Adipocyte (in vitro differentiated cells): ENCODE data around the gene EMC10.

Experiments
- DNase-seq: peaks from one replicate; pipeline ENCODE4 v3.0.0-alpha.2; 2015; ENCODE audit warnings: low read depth
- H3K27me3 ChIP-seq: replicated peaks from 2 replicates; pipeline ENCODE4 v1.7.0; 2013; ENCODE audit warnings: mild to moderate bottlenecking, low read length, moderate library complexity; ENCODE audit not compliant: control insufficient read depth, insufficient read depth
- H3K36me3 ChIP-seq: 2 replicates; pipeline ENCODE4 v1.7.0; 2013; ENCODE audit warnings: low read length, mild to moderate bottlenecking, moderate library complexity; ENCODE audit not compliant: control insufficient read depth, insufficient read depth, severe bottlenecking
- H3K4me1 ChIP-seq: 2 replicates; pipeline ENCODE4 v1.7.0; 2013; ENCODE audit warnings: mild to moderate bottlenecking, low read length, moderate library complexity; ENCODE audit not compliant: control insufficient read depth, insufficient read depth
- H3K4me3 ChIP-seq: 2 replicates; pipeline ENCODE4 v1.7.0; 2013; ENCODE audit warnings: mild to moderate bottlenecking, low read length, moderate library complexity
- H3K9ac ChIP-seq: 2 replicates; pipeline ENCODE4 v1.7.0; 2013; ENCODE audit warnings: mild to moderate bottlenecking, low read length, moderate library complexity
- H3K9me3 ChIP-seq: 2 replicates; pipeline ENCODE4 v1.7.0; 2013; ENCODE audit warnings: mild to moderate bottlenecking, low read length, moderate library complexity; ENCODE audit not compliant: control insufficient read depth

The EMC10 gene

DNA sequence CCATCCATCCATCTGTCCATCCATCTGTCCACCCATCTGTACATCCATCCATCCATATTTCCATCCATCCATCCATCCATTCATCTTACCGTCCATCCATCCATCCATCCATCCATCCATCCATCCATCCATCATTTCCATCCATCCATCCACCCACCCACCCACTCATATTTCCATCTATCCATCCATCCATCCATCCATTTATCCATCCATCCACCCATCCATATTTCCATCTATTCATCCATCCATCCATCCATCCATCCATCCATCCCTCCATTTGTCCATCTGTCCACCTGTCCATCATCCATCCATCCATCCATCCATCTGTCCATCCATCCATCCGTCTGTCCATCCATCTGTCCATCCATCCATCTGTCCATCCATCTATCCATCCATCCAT, 20.3 kb upstream of the EMC10 start:
- Histone ChIP-seq H3K36me3 (no peaks in the 10 kb centered on the region), H3K27me3 (peaks cover 26% of the 10 kb centered on the region), H3K4me3 (no peak overlapping the region), H3K4me1 (no peaks in the 10 kb centered on the region), H3K9ac (no peak overlapping the region), H3K9me3 (no peaks in the 10 kb centered on the region)
- no peak for DNase-seq

DNA sequence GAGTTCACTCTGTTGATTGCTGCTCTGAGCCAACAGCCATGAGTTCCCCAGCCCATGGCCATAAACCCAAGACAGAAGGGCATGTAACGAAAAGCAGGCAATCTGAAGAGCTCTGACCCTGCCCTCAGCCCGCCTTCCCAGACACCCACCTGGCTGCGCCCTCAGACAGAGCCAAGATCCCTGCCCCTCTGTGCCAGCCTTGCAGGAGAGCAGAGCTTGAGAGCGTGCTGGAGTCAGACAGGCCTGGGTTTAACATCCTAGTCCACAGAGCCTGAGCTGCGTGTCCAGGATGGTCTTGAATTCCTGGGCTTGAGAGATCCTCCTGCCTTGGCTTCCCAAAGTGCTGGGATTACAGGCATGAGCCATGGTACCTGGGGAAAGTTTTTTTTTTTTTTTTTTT, 19.0 kb upstream of the EMC10 start:
- H3K27me3 ChIP-seq, result peaks cover 20% of the 10 kb centered on the region
- H3K4me1 ChIP-seq, result no peaks in the 10 kb centered on the region
- H3K9ac ChIP-seq, result no peak overlapping the region

DNA sequence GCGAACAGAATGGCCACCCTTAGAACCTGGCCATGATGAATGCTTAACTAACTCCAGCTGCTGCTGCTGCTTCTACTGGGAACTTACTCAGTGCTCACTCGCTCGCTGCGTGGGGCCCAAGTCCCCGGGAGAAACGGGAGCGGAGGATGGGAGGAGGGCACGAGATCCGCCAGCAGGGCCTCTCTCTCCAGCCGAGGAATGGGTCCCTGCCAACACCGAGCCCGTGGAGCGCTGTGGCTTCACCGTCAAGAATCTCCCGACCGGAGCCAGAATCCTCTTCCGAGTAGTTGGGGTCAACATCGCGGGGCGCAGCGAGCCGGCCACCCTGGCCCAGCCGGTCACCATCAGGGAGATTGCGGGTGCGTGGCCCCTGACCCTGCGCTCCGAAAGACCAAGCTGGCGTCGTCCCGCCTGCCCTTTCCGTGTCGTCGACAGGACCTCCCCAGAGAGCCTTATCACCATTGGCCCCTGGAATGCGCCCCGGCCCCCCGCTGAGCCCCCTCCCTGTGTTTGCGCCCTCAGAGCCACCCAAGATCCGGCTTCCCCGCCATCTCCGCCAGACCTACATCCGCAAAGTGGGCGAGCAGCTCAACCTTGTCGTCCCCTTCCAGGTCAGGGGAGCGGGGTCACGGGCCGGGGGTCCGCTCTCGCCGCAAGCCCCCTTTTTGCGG, 17.8 kb upstream of the EMC10 start:
- Histone ChIP-seq H3K27me3 (peaks cover 16% of the 10 kb centered on the region), H3K9me3 (no peaks in the 10 kb centered on the region), H3K36me3 (no peaks in the 10 kb centered on the region), H3K4me1 (no peaks in the 10 kb centered on the region), H3K9ac (no peak overlapping the region), H3K4me3 (no peak overlapping the region)
- DNase-seq, result no peak

More for the DNA sequence above, 19.0 kb upstream of the EMC10 start:
- Histone ChIP-seq H3K4me3 (no peak overlapping the region), H3K36me3 (no peaks in the 10 kb centered on the region), H3K9me3 (no peaks in the 10 kb centered on the region)
- no peak for DNase-seq

DNA sequence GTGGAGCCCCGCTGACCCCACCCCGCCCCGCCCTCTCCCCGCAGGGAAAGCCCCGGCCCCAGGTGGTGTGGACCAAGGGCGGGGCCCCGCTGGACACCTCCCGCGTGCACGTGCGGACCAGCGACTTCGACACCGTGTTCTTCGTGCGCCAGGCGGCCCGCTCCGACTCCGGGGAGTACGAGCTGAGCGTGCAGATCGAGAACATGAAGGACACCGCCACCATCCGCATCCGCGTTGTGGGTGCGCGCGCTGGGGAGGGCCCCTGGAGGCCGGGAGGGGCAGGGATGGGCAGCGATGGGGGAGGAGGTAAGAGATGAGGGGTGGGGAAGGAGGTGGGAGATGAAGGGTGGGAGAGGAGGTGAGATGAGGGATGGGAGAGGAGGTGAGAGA, 17.2 kb upstream of the EMC10 start:
- Histone ChIP-seq H3K4me1 (no peaks in the 10 kb centered on the region), H3K27me3 (peaks cover 16% of the 10 kb centered on the region), H3K9ac (no peak overlapping the region), H3K9me3 (no peaks in the 10 kb centered on the region), H3K36me3 (no peaks in the 10 kb centered on the region), H3K4me3 (no peak overlapping the region)
- DNase-seq, result no peak

DNA sequence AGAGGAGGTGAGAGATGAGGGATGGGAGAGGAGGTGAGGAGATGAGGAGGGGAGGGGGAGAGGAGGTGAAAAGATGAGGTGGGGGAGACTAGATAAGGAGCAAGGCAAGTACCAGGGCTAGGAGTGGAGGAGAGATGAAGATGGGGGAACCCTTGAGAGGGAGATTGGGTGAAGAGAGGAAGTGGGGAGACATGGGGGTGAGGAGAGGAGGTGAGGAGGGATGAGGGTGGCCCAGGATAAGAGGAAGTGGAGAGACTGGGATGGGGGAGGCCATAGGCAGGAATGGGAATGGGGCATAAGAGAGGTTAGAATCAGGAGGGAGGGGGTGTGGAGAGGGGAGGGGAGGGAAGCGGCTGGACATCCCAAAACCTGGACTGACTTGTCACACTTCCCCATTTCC, 16.7 kb upstream of the EMC10 start:
- H3K9ac ChIP-seq, result no peak overlapping the region
- H3K27me3 ChIP-seq, result peaks cover 16% of the 10 kb centered on the region
- H3K4me1 ChIP-seq, result no peaks in the 10 kb centered on the region
- DNase-seq, result no peak
- no peaks in the 10 kb centered on the region for H3K9me3 ChIP-seq
- no peaks in the 10 kb centered on the region for H3K36me3 ChIP-seq
- H3K4me3 ChIP-seq, result no peak overlapping the region

DNA sequence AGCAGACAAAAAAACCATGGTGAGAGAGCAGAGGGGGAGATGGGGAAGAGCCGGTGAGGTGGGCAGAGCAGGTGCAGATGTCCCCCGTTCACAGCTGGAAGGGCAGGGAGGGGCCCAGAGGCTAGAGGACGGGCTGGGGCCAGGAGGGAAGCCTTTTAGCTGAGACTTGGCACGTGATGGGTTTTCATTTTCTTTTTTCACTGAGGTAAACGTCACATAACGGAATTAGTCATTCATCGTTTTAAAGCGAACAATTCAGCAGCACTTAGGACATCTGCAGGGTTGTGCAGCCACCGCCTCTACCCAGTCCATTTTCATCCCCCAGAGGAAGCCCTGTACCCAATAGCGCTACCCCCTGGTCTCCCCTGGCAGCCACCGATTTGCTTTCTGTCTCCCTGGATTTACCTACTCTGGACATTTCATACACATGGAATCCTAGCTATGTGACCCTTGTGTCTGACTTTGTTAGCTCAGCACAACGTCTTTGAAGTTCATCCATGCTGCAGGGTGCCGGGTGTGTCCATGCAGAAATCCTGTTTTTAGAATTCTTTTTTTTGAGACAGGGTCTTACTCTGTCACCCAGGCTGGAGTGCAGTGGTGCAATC, 16.0 kb upstream of the EMC10 start:
- H3K4me3 ChIP-seq, result no peak overlapping the region
- peaks cover 16% of the 10 kb centered on the region for H3K27me3 ChIP-seq
- H3K9ac ChIP-seq, result no peak overlapping the region
- no peaks in the 10 kb centered on the region for H3K4me1 ChIP-seq
- DNase-seq, result no peak
- H3K9me3 ChIP-seq, result no peaks in the 10 kb centered on the region
- no peaks in the 10 kb centered on the region for H3K36me3 ChIP-seq

DNA sequence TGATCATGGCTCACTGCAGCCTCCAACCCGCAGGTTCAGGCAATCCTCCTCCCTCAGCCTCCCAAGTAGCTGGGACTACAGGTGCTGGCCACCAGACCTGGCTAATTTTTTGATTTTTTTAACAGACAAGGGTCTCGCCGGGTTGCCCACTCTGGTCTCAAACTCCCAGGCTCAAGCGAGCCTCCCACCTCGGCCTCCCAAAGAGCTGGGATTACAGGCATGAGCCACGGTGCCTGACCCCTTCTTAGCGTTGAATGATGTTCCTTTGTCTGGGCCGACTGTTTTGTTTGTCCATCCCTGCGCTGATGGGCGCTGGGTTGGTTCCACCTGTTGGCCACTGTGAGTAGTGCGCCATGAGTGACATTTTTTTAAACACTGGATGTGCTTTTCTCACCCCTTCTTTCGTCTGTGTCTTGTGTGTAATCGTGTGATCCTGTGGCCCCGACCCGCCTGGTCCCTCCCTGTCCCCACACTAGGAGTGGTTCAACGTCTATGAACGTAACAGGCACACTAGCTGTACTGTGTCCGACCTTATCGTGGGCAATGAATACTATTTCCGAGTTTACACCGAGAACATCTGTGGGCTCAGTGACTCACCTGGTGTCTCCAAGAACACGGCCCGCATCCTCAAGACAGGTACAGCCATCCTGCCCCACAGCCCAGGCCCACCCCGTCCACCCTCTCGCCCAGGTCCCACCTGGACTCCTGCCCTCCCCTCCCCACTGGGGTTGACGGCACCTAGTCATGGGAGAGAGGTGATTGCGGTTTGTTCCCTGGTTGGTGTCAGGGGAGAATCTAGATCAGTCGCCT, 15.0 kb upstream of the EMC10 start:
- Histone ChIP-seq H3K9ac (no peak overlapping the region), H3K9me3 (no peaks in the 10 kb centered on the region), H3K36me3 (no peaks in the 10 kb centered on the region), H3K27me3 (peaks cover 16% of the 10 kb centered on the region), H3K4me3 (no peak overlapping the region), H3K4me1 (no peaks in the 10 kb centered on the region)
- peak; percentile 81 for DNase-seq

DNA sequence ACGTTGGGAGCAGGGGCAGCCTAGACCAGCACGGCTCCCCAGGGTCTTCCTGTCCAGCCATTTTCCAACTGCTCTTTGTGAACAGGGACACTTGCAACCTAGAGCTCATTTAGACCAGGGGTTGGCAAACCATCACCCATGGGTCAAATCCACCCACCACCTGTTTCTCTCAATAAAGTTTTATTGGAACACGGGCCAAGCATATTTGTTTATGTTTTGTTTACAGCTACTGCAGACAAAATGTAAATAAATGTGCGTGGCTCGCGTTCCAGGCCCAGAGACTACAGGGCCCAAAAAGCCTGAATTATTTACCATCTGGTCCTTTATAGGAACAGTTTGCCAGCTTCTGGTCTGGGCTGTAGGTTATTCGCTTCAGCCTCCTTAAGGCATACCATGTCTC, 13.3 kb upstream of the EMC10 start:
- Histone ChIP-seq H3K4me3 (no peak overlapping the region), H3K9ac (no peak overlapping the region), H3K9me3 (no peaks in the 10 kb centered on the region), H3K36me3 (no peaks in the 10 kb centered on the region), H3K27me3 (peaks cover 10% of the 10 kb centered on the region), H3K4me1 (no peaks in the 10 kb centered on the region)
- DNase-seq, result no peak

DNA sequence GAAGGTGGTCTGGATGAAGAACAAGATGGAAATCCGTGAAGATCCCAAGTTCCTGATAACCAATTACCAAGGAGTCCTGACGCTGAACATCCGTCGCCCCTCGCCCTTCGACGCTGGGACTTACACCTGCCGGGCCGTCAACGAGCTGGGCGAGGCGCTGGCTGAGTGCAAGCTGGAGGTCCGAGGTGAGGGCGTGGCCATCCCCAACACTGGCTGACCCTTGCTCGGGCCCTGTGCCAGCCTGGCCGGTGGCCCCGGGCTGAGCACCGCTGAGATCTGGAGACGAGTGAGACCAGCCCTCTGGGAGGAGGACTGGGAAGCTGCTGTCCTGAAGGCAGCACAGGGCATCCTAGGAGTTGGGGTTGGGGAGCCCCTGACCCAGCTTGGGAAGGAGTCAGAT, 12.0 kb upstream of the EMC10 start:
- no peak for DNase-seq
- peaks cover 10% of the 10 kb centered on the region for H3K27me3 ChIP-seq
- H3K9me3 ChIP-seq, result no peaks in the 10 kb centered on the region
- no peaks in the 10 kb centered on the region for H3K4me1 ChIP-seq
- no peaks in the 10 kb centered on the region for H3K36me3 ChIP-seq
- H3K4me3 ChIP-seq, result no peak overlapping the region
- H3K9ac ChIP-seq, result no peak overlapping the region

DNA sequence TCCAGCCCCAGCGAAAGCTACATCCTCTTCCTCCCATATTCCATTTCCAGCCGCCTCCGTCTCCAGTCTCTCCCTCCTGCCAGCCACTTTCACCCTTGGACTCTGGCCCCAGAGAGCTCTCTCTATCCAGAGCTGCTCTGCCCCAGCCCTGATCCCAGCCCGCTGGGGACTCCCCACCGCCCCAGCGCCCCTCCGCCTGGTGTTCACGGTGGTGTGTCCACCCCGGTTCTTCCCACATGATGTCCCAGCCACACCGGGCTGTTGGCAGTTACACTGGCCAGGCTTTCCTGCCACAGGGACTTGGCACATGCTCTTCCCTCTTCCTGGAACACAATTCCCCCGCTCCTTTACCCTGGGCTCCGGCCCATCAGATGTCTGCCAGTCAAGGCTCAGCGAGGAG, 11.3 kb upstream of the EMC10 start:
- Histone ChIP-seq H3K9me3 (no peaks in the 10 kb centered on the region), H3K36me3 (no peaks in the 10 kb centered on the region), H3K4me3 (no peak overlapping the region), H3K4me1 (no peaks in the 10 kb centered on the region), H3K9ac (no peak overlapping the region), H3K27me3 (peaks cover 10% of the 10 kb centered on the region)
- no peak for DNase-seq

DNA sequence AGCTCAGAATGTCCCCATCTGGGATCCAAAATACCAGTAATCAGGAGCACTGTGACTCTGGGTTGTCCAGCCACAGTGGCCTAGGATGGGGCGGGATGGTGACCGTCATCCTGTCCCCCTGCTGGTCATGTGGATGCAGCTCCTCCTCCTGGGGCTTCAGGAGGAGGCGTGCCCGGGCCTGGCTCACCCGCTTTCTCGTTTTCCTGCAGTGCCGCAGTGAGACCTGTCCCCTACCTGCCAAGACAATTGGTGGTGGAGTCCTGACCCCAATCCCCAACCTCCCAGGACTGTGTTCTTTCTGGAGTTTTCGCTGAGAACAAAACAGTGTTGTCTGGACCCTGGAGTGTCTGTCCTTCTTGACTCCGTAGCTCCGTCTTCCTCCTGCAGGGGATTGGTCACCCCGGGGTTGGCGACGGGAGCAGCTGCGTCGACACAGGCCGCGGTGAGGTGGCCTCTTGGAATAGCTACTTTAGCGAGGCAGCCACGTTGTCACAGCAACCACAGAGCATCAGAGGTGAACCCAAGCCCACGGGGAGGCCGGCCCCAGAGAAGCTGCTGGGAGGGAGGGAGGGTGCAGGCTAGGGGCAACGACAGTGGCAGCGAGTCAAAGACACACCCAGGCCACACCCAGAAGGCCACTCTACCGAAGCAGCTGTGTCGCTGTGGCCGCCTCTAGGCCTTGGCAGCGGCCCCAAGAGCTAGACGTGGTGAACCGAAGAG, 10.2 kb upstream of the EMC10 start:
- Histone ChIP-seq H3K4me1 (no peaks in the 10 kb centered on the region), H3K36me3 (no peaks in the 10 kb centered on the region), H3K4me3 (no peak overlapping the region), H3K9ac (no peak overlapping the region), H3K9me3 (no peaks in the 10 kb centered on the region), H3K27me3 (peaks cover 10% of the 10 kb centered on the region)
- DNase-seq, result no peak
